HG02885 (cell line): Measurements from ENCODE around the gene LENG9.
A peak's percentile ranks its signal among the peaks of the same experiment; 100 is the strongest.
"Not testable (repeated sequence)": the region's sequence is repeated elsewhere in the genome, so short reads cannot be mapped to it uniquely, and the experiment has no call there.

Source experiments
- ATAC-seq: cut with Tn5 transposase; IDR thresholded peaks from one replicate; pipeline ENCODE4 v1.9.1; 2021; ENCODE audit warnings: mild to moderate bottlenecking; ENCODE audit not compliant: unreplicated experiment, poor library complexity

Gene LENG9

DNA sequence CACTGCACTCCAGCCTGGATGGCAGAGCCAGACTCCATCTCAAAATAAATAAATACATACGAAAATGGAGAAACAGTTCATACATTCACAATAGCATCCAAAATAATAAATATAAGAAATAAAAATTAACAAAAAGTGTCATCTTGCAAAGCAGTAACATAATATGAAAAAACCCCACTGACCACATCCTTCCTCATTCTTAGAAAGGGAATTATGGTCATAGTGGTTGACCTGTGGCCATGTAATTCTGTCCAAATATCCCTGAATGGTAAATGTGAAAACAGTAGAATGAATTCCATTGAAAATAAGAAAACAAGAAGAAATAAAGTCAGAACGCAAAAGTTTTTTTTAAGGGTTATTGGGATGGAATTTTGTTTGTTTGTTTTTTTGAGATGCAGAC, 16.5 kb upstream of the LENG9 start:
- ATAC-seq: no peak

DNA sequence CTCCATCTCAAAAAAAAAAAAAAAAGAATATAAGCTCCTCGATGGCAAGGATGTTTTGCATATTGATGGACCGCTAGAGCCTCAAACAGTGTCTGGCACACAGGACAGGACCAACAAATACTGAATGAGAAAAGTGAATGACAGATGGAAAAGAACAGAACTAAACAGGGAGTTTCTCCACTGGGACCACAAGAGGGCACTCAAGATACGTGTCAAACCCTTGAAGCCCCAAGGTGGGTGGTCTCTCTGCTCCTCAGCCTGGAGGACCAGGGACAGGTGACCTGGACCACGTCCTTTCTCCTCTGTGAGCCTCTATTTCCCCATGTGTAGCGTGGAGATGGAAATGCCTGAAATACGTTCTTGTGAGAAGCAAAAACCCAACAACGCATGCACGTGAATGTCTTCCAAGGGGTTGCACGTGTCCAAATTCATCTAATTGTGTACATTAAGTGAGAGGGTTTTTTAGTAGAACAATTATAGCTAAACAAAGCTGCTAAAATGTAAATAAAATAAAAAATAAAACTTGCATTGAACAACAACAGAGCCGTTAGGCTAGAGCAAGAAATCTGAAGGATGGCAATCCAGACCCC, 15.2 kb upstream of the LENG9 start:
- no peak for ATAC-seq

DNA sequence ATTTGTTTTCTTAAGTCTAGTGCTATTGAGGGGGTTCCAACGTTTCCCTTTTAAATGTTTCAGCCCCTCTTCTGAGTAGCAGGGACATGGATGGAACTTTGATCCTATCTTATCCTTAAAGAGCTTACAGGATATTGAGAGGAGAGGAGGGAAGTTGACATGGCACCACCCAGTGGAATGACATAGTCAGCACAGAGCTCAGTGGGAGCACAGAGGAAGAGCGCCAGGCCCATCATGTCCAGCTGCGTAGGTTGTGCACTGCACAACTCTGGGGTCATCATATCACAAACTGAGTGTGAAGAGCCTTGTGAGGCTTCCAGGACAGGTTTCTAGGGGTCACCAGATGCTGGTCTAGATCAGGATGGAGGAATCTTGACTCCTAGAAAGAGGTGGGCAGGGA, 14.1 kb upstream of the LENG9 start:
- ATAC-seq: no peak

- ATAC-seq: no peak
Observed at GRCh38 chr19:54475706-54476105, 12.1 kb upstream of the LENG9 start.

DNA sequence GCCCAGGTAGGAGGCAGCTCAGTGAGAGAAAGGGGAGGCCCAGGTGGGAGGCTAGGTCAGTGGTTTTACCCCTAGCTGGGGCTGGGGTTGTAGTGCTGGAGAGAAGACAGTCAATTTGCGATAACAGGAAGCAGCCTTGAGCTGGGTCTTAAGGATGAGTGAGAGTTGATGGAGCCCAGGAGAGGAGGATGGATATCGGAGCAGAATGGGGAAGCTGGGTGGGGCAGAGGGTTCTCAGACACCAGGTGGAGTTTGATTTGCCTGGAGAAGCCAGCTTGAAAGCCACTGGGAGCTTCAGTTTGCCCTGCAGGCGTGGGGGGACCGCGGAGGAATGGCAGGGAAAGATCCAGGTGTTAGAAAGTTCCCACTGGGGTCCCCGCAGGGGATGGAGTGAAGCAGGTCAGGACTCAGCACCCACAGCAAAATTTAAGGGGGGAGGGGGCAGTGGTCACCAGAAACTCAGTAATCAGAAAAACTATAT, 10.4 kb upstream of the LENG9 start:
- ATAC-seq: no peak

- ATAC-seq: no peak
Observed at GRCh38 chr19:54473071-54473891, 9.7 kb upstream of the LENG9 start, which contains the start of gene CDC42EP5. TSS of gene CDC42EP5 (minus strand) at chr19:54473296. CDS start at chr19:54465547, 7,749 bp downstream.

DNA sequence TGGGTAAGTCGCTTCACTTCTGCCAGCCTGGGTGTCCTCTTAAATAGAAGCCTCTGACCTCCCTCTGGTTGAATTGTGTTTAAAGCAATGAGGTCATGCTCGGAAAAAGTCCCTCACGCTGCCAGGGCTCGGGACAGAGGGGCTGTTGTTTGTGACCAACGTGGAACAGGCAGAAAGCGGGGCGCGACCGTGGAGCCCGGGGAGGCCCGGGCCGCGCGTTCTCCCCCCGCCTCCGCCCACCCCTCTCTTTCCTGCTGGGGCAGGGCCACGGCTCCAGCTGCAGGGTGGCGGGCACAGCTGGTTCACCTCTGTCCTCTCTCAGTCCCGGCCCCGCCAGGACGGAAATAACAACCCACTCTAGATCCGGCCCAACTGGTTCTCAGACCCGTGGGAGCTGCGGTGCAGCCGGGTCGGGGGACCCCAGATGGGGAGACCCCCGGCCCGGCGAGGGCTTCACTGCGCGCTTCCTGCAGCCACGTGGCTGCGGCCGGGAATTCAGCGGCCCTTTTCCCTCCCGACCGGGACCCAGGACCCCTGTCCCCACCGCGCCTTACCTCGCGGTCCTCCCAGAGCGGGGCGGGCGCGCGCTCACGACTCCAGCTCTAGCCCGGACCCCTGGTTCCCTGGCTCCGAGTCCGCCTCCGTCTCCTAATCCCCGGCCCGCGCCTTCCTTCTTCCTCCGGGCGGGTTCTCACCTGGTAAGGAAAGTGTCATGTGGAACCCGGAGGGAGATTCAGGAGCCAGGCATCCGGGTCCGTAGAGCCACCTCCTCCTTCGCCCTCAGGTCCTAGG, 7.6 kb upstream of the LENG9 start:
- no peak for ATAC-seq

DNA sequence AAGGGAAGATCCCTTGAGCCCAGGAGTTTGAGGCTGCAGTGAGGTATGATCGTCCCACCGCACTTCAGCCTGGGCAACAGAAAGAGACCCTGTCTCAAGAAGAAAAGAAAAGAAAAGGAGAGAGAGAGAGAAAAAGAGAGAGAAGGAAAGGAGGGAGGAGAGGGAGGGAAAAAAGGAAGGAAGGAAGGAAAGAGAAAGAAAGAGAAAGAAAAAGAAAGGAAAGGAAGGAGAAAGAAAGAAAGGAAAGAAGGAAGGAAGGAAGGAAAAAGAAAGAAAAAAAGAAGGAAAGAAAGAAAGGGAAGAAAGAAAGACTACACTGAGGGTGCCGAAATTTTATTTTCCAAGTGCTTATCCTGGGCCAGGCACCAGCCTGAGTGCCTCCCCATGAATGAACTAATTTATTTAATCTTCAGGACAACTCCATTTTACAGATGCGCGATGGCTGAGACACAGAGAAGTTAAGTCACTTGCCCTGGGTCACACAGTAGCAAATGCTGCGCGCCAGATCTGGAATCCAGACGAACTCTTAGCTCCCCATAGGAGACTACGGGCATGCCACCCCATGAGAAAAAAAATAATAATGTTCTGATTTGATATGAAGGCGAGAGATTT, 6.8 kb upstream of the LENG9 start:
- no peak for ATAC-seq

DNA sequence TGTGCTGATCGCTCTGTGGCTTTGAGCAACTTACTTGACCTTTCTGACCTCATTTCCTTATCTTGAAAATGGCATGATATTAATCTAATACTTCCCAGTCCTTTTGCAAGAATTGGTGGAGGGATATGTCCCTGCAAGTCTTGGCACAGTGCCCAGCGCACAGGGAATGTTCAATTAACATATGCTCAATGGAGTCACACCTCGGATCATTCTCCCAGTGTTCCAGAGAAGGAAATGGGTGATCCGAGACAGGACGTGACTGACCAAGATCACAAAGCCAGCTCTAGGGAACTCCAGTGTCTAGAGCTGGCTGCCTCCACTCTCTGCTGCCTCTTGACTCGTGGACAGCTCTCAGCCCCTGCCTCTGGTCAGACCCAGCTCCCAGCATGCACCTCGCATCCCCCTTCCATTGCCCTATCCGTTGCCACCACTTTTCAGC, 5.9 kb upstream of the LENG9 start:
- no peak for ATAC-seq

DNA sequence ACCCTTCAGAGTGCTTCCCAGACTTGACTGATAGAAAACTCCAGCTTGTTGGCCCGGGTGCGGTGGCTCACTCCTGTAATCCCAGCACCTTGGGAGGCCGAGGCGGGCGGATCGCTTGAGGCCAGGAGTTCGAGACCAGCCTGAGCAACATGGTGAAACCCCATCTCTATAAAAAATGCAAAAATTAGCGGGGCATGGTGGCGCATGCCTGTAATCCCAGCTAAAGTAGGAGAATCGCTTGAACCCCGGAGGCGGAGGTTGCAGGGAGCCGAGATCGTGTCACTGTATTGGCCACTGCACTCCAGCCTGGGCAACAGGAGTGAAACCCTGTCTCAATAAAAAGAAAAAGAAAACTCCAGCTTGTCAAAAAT, 2.5 kb upstream of the LENG9 start:
- not testable (repeated sequence) for ATAC-seq

GRCh38 chr19:54465426-54466109, 2.0 kb upstream of the LENG9 start:
- no peak for ATAC-seq

DNA sequence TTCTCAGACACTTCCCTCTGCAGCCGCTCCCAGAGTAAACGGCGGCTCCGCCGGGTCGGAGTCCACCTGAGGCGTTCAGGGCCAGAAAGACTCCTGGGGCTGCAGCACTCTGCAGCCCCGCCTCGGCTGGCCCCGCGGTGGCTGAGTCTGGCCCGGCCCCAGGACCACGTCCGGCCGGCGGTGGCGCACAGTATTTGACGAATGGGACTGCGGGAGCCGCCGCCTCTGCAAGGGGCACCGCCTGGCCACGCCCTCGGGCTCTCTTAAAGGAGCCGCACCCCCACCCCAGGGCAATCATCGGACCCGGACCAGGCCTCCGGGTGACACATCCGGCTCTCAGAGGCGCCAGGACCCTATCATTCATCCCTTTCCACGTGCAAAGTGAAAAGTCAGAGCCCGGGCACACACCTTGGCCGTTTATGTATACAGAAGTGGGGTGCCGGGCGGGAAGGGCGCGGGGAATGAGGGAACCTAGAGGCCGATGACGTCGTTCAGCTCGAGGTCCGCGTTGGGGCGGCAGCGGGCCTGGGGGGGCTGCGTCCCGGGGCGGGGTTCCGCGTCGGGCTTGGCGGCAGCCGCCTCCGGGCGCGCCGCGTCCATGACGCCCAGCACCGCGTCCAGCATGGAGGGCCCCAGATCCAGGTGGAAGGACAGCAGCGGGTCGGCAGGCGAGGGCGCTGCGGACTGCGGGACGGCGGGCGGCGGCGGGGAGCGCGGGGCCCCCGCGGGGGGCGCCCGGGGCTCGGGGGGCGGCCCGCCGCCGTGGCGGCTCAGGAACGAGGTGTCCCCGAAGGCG, 1.2 kb upstream of the LENG9 start:
- ATAC-seq: peak; percentile 42

- ATAC-seq: peak; percentile 49
Observed at GRCh38 chr19:54464044-54464629, 559 bp upstream of the LENG9 start.

GRCh38 chr19:54462655-54463530, 685 bp downstream of the LENG9 start:
- ATAC-seq: peak; percentile 14

GRCh38 chr19:54462047-54462654, 1.4 kb downstream of the LENG9 start:
- no peak for ATAC-seq

GRCh38 chr19:54461613-54462012, 2.0 kb downstream of the LENG9 start:
- ATAC-seq: no peak

GRCh38 chr19:54461210-54461609, 2.4 kb downstream of the LENG9 start:
- no peak for ATAC-seq
